ENCODE data around the gene BCAS1.

Gene BCAS1

DNA sequence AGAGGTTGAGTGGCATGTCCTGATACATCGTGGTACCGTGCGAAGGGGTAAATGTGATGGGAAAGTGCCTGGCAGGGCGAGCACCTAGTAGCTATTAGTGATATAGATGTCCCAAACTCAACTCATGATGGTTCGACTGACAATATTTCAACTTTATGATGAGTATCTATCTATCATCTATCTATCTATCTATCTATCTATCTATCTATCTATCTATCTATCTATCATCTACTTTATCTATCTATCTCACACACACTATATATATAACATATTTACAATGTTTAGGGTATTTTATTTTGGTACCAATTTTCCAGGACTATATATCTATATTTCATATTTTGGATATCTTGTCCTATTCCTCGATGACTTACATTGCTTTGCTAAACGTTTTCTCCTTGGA is 5.5 kb downstream of the BCAS1 start:
- peak overlapping the region; percentile 70 for H2AFZ ChIP-seq (ENCODE audit: low read depth, low read length)
- H3K27ac ChIP-seq (ENCODE audit: low read length), result peak overlapping the region; percentile 85
- peak overlapping the region; percentile 90 for H3K4me2 ChIP-seq (ENCODE audit: low read length)
- peaks cover 59% of the 10 kb centered on the region for H3K4me1 ChIP-seq (ENCODE audit: low read length)
- H3K27me3 ChIP-seq (ENCODE audit: low read depth, low read length), result no peaks in the 10 kb centered on the region
- no peaks in the 10 kb centered on the region for H3K79me2 ChIP-seq (ENCODE audit: low read length)
- peak overlapping the region; percentile 65 for H3K9ac ChIP-seq (ENCODE audit: low read length)
- no peaks in the 10 kb centered on the region for H3K36me3 ChIP-seq (replicated peaks; ENCODE audit: low read depth, low read length)
- TF ChIP-seq, protein P1, sequence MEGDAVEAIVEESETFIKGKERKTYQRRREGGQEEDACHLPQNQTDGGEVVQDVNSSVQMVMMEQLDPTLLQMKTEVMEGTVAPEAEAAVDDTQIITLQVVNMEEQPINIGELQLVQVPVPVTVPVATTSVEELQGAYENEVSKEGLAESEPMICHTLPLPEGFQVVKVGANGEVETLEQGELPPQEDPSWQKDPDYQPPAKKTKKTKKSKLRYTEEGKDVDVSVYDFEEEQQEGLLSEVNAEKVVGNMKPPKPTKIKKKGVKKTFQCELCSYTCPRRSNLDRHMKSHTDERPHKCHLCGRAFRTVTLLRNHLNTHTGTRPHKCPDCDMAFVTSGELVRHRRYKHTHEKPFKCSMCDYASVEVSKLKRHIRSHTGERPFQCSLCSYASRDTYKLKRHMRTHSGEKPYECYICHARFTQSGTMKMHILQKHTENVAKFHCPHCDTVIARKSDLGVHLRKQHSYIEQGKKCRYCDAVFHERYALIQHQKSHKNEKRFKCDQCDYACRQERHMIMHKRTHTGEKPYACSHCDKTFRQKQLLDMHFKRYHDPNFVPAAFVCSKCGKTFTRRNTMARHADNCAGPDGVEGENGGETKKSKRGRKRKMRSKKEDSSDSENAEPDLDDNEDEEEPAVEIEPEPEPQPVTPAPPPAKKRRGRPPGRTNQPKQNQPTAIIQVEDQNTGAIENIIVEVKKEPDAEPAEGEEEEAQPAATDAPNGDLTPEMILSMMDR (IDR thresholded peaks at IDR 0.05; ENCODE audit: low read depth, low read length), result no peak
- no peak for TF ChIP-seq EZH2phosphoT487 (IDR thresholded peaks at IDR 0.05; ENCODE audit: low read depth)
- peak overlapping the region; percentile 72 for H3K4me3 ChIP-seq (ENCODE audit: low read length)
- H3K9me3 ChIP-seq (ENCODE audit: insufficient read depth, low read length), result no peaks in the 10 kb centered on the region
- H4K20me1 ChIP-seq (ENCODE audit: insufficient read depth, low read length), result no peaks in the 10 kb centered on the region

DNA sequence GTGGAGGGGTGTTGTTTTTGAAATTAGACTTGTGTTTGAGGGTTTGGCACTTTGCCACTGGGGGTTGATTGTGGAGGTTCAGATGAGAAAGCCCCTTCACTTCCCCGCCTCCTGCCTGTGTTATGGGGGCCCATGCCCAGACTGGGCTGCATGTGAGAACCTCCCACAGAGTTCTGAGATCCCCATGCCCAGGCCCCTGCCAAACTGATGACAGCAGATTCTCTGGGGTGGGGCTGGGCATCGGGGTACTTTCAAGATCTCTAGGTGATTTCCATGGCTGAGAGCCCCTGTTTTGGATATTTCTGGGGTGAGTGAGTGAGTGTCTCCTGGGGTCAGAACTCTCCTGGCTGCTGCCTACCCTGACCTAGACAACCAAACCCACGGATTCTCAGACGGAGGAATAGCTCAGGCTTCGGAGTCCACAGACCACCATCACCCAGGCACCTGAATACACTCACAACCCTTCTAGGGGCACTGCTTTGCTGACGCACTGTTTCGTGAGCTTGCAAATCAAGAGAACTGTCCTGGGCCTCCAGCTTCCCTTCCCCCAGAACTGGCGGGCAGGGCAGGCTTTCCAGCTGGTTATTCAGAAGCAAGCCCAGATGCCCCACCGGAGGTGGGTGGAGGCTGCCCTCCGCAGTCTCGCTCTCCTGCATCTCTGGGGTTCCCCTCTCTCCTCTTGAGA is 6.3 kb downstream of the BCAS1 start:
- H3K27ac ChIP-seq (ENCODE audit: low read length), result peak overlapping the region; percentile 85
- H3K9me3 ChIP-seq (ENCODE audit: insufficient read depth, low read length), result no peaks in the 10 kb centered on the region
- H3K27me3 ChIP-seq (ENCODE audit: low read depth, low read length), result no peaks in the 10 kb centered on the region
- no peaks in the 10 kb centered on the region for H4K20me1 ChIP-seq (ENCODE audit: insufficient read depth, low read length)
- TF ChIP-seq EZH2phosphoT487 (IDR thresholded peaks at IDR 0.05; ENCODE audit: low read depth), result no peak
- TF ChIP-seq, protein P1 (IDR thresholded peaks at IDR 0.05; ENCODE audit: low read depth, low read length), result no peak
- peak overlapping the region; percentile 90 for H3K4me2 ChIP-seq (ENCODE audit: low read length)
- H3K9ac ChIP-seq (ENCODE audit: low read length), result peak overlapping the region; percentile 65
- peaks cover 59% of the 10 kb centered on the region for H3K4me1 ChIP-seq (ENCODE audit: low read length)
- peak overlapping the region; percentile 70 for H2AFZ ChIP-seq (ENCODE audit: low read depth, low read length)
- H3K79me2 ChIP-seq (ENCODE audit: low read length), result no peaks in the 10 kb centered on the region
- H3K4me3 ChIP-seq (ENCODE audit: low read length), result peak overlapping the region; percentile 72
- no peaks in the 10 kb centered on the region for H3K36me3 ChIP-seq (replicated peaks; ENCODE audit: low read depth, low read length)

DNA sequence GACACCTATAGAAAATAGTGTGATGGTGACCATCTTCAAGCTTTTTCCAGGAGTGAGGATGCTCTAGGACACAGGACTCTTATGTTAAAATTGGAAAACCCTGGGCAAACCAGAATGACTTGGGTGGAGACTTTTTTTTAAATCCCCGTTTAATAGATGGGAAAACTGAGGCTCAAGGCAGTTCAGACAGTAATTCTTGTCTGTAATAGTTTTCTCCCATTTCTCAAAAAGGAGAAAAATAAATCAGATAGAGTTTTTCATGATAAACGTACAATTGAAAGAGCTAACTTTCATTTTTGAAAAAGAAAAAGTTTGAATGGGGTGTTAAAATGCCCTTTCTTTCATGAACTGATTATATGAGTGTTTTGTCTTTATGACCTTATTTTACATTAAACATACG is 6.8 kb downstream of the BCAS1 start:
- Histone ChIP-seq H3K9me3 (ENCODE audit: insufficient read depth, low read length) (no peaks in the 10 kb centered on the region), H3K4me2 (ENCODE audit: low read length) (peak overlapping the region; percentile 90), H3K27me3 (ENCODE audit: low read depth, low read length) (no peaks in the 10 kb centered on the region), H2AFZ (ENCODE audit: low read depth, low read length) (peak overlapping the region; percentile 70; the same call in 1 of the 2 replicates), H3K27ac (ENCODE audit: low read length) (peak overlapping the region; percentile 85), H3K4me1 (ENCODE audit: low read length) (peaks cover 65% of the 10 kb centered on the region), H3K9ac (ENCODE audit: low read length) (peak overlapping the region; percentile 65), H4K20me1 (ENCODE audit: insufficient read depth, low read length) (no peaks in the 10 kb centered on the region), H3K79me2 (ENCODE audit: low read length) (no peaks in the 10 kb centered on the region), H3K4me3 (ENCODE audit: low read length) (peak overlapping the region; percentile 72), H3K36me3 (replicated peaks; ENCODE audit: low read depth, low read length) (no peaks in the 10 kb centered on the region)
- TF ChIP-seq, protein P1 (IDR thresholded peaks at IDR 0.05; ENCODE audit: low read depth, low read length), result no peak
- no peak for TF ChIP-seq EZH2phosphoT487 (IDR thresholded peaks at IDR 0.05; ENCODE audit: low read depth)

DNA sequence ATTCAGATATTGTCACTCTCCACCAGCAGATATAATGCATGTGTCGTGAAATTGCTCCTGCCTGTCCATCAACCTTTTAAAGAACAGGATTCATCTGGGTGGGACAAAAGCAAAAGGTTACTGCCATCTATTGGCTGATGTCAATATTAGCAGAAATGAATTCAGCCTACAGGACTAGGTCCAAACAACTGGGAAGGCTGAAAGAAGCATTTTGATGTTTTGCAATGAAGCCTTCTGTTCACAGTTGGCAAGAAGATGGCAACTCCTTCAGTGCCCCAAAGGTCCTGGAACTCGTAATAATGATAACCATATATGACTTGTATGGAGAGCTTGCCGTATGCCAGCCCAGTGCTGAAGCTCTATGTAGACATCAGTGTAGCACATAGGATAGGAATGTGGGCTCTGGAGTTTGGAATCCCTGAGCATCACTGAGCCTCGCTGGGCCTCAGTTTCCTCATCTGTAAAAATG is 7.5 kb downstream of the BCAS1 start:
- Histone ChIP-seq H3K4me3 (ENCODE audit: low read length) (no peak overlapping the region), H3K36me3 (replicated peaks; ENCODE audit: low read depth, low read length) (no peaks in the 10 kb centered on the region), H3K9ac (ENCODE audit: low read length) (peak overlapping the region; percentile 65; the same call in 1 of the 2 replicates), H3K4me1 (ENCODE audit: low read length) (peaks cover 70% of the 10 kb centered on the region), H3K4me2 (ENCODE audit: low read length) (peak overlapping the region; percentile 90), H3K79me2 (ENCODE audit: low read length) (no peaks in the 10 kb centered on the region), H3K9me3 (ENCODE audit: insufficient read depth, low read length) (no peaks in the 10 kb centered on the region), H3K27me3 (ENCODE audit: low read depth, low read length) (no peaks in the 10 kb centered on the region), H3K27ac (ENCODE audit: low read length) (peak overlapping the region; percentile 85), H2AFZ (ENCODE audit: low read depth, low read length) (0 out of 2 replicates have a peak overlapping the region, but pooled peaks have one; percentile 6), H4K20me1 (ENCODE audit: insufficient read depth, low read length) (no peaks in the 10 kb centered on the region)
- TF ChIP-seq, protein P1 (IDR thresholded peaks at IDR 0.05; ENCODE audit: low read depth, low read length), result peak; percentile 98
- no peak for TF ChIP-seq EZH2phosphoT487 (IDR thresholded peaks at IDR 0.05; ENCODE audit: low read depth)

All from OCI-LY3 (cell line).